ENCODE data around the gene GAL3ST2.
A peak's percentile ranks its signal among the peaks of the same experiment; 100 is the strongest.
"Not testable (repeated sequence)": the region's sequence is repeated elsewhere in the genome, so short reads cannot be mapped to it uniquely, and the experiment has no call there.

Gene GAL3ST2

DNA sequence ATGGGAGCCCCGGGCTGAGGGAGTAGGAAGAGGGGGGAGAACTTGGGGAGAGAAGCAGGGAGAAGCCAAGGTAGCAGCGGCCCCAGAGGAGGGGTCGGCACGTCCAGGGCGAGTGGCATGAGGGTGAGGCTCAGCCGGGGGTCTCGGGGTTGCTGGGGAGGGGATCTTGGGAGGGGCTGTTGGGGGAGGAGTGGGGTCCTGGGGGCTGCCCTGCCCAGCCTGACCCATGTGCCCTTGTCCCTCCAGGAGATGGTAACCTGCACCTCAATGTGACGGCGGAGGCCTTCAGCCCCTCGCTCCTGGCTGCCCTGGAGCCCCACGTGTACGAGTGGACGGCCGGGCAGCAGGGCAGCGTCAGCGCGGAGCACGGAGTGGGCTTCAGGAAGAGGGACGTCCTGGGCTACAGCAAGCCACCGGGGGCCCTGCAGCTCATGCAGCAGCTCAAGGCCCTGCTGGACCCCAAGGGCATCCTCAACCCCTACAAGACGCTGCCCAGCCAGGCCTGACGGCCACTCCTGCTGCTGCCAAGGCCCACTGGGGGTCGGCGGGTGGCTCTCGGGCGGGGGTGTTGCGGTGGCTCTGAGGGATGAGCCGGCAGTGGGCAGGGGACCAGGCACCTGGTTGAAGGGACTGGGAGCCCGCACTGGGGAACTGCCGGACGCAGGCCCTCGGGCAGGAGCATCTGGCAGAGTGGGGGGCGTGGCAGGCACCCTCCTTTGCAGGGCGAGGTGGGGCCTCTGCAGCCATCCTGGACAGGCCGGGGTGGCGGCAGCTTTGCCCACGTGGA lies 9.0 kb upstream of the GAL3ST2 start:
- DNase-seq, result no peak

- DNase-seq, result no peak
Observed at GRCh38 chr2:241768251-241768711, 8.3 kb upstream of the GAL3ST2 start.

- no peak for DNase-seq
Observed at GRCh38 chr2:241768850-241769249, 7.8 kb upstream of the GAL3ST2 start.

DNA sequence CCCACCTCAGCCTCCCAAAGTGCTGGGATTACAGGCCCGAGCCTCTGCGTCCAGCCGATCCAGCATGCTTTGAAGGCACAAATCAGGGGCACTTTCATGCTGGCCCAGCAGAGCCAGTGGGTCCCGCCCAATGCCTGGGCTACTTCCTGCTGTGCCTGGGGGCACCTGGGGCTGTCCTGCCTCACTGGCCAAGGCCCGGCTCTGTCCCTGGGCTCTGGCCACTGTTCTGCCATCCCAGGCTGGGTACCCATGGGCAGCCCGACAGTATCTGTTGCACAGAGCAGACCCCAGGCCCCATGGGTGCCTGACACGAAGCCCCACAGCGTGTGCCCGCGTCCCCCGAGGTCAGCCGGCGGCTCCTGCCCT lies 6.8 kb upstream of the GAL3ST2 start:
- no peak for DNase-seq

DNA sequence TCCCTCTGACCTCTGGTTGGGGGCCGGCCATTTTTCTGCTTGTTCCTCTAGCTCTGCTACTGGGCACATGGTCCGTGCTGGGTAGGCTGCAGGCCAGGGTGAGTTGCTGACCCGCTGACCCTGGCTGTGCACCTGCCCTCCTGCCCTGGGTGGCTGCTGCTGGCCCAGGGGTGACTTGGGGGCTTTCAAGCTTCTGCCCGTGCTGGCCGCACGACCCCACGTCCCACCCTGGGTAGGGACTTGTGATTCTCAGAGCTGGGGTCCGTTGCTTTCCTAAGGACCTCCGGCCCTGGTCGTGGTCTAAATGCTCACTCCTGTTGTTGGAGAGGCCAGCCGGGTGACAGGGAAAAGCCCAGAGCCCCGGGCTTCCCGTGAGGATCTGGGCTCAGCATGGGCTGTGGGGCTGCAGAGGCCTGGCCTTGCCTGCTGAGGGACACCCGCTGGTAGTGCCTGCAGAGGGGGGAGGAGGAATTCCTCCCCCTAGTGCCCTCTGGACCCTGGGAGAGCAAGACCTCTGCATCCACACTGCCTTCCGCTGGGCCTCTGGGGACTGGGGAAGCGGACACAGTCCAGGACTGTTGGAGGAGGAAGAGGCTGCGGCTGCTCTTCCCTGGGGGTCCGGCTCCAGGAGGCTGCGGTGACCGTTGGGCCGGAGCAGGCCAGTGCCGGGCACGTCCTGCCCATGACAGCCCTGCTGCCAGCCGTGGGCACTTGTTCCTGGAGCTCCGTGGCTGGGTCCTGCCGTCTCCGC lies 6.3 kb upstream of the GAL3ST2 start:
- DNase-seq, result no peak

DNA sequence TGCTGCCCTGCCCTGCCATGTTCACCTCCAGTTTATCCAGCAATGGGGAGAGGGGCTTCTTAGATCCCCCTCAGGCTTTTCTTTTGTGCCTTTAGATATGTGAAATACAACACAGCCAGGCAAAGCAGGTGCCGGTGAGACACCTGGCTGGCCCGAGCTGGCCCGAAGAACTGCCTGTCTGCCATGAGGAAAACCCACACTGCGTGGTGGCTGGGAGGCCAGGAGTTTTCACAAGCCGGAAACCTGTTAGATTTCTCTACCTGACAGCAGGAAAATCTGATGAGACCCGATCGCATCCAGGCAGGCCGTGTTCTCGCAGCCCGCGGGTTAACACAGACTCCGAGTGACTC lies 5.7 kb upstream of the GAL3ST2 start:
- no peak for DNase-seq

DNA sequence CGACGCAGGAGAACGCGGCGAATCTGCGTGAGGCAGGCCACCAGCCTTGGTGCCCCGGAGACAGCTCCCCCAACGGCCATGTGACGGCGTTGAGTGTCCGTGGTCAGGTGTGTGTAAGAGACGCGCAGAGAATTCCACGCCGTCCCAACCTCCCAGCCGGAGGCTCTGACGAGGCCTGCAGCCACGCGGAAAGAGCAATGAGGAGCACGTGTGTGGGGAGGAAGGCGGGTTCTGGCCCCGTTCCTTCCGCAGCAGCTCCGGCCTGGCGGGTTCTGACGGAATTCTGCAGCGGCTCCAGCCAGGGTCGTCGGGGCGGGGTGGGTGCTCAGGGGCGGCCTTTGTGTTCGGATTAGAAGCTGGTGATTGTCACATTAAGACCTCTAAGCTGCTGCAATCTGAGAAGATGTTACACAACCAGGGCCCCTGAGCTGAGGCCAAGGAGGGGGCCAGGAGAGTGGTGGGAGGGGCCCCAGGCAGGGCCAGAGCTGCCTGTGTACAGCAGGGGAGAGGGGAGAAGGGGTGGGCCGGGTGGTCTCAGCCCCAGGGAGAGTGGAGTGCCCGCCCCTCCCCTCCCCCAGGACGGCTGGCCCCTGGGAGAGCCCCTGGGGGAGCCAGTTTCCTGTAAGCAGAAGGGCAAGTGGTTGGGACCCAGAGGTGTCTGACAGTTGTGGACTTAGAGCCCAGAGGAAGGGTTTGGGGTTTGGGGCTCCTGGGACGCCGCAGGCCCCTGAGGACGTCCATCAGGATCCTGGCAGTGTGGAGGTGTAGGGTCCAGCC lies 5.1 kb upstream of the GAL3ST2 start:
- peak in 2 of 51 donors; percentile 19 to 31 for DNase-seq

GRCh38 chr2:241772063-241772499 lies 4.5 kb upstream of the GAL3ST2 start:
- DNase-seq, result no peak

DNA sequence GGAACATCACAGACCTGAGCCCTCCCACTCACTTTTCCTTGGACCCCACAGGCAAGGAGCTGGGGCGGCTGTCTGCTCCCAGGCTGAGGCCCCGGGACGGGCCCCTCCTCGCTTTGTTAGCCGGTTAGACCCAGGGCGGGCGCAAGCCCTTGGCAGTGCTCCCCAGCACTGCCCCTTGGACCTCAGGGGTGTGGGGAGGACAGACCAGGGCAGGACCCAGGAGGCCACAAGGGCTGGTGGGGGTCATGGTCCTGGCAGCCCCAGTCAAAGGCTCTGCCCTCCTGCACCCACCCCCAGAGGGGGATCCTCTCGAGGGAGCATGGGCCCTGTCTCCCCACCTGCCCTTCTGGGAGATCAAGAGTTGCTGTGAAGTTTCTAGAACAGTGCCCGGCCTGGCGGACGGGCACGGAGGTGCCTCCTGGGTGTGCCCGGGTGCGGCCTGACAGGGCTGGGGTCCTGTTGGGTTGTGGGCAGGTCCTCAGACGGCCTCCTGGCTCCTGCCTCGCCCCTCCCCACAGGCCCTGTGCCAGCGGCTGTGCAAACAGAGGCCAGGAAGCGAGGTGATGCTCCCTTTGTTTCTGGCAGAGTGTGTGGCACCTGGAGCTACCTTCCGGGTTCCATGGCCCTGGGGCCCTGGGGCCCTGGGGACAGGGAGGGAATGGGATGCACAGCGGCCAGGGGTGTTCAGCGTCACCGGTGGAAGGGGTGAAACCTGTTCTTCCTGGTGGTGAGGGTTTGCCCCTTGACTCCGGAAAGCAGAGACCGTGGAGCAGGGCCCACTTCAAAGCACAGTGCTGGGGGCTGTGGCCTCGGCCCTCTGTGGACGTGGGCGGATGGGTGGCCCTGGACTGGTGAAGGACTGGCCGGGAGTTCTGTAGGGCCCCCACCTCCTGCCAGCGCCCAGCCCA lies 2.9 kb upstream of the GAL3ST2 start:
- no peak for DNase-seq

DNA sequence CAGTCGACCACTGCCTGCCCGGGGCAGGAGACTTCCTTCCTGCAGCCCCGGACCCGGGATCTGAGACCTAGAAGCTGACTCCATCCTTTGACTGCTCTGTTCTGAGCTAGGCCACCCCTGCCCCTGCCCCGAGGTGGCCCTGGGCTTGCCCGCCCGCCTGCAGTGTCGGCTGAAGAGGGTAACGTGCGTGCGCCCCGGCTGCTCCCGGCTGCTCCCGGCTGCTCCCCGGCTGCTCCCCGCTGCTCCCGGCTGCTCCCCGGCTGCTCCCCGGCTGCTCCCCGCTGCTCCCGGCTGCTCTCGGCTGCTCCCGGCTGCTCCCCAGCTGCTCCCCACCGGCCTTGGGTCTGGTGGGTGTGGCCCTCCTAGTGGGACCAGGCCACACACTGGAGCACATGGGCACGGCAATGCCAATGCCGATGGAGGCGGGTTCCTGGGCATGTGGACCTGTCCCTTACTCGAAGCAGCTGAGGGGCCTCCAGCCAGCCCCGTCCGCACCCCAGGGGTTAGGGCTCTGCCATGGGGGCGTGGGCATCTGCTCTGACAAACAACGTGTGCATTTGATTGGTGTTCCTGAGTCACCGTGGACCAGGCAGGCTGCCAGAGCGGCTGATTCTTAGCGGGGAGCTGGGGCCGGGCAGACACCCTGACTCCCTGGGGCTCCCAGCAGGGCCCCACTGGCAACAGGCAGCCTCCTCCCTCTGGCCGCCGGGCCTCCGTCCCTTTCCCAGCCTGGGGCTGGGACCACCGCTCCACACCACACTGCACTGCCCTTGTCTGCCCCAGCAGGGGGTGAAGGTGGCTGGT lies 2.0 kb upstream of the GAL3ST2 start:
- DNase-seq, result no peak

DNA sequence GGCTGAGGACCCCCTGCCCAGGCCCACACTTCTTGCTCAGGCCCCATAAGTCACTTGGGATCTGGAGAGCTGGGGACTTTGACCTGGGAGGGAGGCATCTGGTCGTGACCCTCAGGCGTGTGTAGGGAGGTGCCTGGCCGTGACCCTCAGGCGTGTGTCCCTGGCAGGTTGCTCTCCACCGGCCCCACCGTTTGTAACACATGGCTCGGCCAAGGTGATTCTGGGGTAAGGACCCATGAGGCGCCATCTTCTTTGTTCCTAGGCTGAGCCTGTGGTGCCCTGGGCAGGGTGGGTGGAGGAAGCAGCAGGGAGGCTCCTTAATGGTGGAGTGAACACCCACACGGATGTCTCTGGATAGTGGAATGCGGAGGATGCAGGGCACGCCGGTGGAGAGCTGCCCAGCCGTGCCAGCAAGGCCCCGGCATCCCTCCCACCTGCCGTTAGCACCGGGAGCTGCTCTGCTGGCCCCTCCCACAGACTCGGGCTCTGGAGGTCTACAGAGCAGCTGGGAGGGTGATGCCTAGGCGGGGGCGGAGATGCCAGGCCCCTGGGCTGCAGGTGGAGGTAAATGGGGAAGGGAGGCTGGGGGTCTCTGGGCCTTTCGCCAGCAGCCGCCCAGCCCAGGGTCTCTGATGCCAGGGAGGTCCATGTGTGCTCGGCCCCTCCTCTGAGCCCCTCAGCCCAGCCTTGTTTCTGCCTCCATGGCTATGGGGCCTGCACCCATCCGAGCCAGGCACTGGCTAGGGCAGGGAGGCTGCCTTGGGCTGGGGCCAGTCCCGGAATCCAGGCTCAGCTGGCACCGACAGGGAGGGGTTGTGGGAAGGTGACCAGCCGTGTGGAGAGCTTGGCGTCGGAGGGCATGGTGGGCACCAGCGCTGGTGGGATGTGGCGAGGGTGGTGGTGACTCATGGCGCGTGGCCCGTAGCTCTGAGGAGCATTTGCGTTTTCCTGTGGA lies 1.1 kb upstream of the GAL3ST2 start:
- DNase-seq, result no peak

GRCh38 chr2:241777170-241777685 lies 606 bp downstream of the GAL3ST2 start:
- no peak for DNase-seq

GRCh38 chr2:241777686-241778627 lies 1.3 kb downstream of the GAL3ST2 start:
- no peak for DNase-seq

- DNase-seq, result no peak
Observed at GRCh38 chr2:241780939-241781569, 4.4 kb downstream of the GAL3ST2 start.

GRCh38 chr2:241782053-241782452 lies 5.4 kb downstream of the GAL3ST2 start:
- not testable (repeated sequence) for DNase-seq

DNA sequence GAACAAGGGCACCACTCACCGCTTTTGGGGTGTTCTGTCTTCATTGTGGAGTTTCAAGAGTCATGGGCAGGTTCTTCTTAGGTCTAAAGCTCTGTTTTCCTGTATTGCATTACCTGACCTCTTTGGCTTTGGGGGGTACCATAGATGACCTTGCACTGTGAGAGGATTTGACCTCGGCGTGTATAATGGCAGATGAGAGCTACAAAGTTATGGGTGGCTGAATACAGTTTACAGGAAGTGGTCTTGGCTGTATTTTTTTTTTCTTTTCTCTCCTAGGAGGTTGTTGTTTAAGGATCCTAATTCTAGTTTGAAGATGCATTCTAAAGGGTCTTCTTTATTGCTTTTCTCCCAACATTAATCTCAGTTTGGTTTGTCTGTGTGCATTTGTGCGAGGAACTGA lies 11.5 kb downstream of the GAL3ST2 start:
- no peak for DNase-seq

- DNase-seq, result no peak
Observed at GRCh38 chr2:241788572-241788971, 11.9 kb downstream of the GAL3ST2 start.

All from hypothalamus (tissue), 51 donors.